ENCODE results near the gene MTHFSD. TPM values are rescaled to one million over a fixed set of nuclear protein-coding genes. Genes with fewer than 3 reads are reported as not detected.

The MTHFSD gene
- total RNA-seq, 1 experiment from 2014 or later: 15.7 TPM

DNA sequence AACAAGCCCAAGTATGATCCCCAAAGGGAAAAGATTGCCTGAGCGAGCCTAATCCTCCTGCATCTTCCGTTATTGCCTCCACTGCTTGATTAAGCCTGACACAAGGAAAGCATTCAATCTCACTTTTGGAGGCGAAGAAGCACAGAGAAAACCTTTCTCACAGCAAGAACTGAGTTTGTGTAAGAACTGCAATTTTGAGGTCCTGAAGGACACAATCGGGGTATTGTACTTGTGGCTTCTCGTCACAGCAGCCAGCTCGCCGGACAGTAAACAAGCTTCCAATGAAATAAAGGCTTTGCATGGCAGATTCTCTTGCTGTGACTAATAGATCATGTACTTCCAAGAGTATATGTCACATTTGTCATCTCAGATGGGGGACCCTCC, 63.4 kb downstream of the MTHFSD start:
- H3K9me3 Mint-ChIP-seq: no peaks in the 10 kb centered on the region
- TF ChIP-seq, protein P1, sequence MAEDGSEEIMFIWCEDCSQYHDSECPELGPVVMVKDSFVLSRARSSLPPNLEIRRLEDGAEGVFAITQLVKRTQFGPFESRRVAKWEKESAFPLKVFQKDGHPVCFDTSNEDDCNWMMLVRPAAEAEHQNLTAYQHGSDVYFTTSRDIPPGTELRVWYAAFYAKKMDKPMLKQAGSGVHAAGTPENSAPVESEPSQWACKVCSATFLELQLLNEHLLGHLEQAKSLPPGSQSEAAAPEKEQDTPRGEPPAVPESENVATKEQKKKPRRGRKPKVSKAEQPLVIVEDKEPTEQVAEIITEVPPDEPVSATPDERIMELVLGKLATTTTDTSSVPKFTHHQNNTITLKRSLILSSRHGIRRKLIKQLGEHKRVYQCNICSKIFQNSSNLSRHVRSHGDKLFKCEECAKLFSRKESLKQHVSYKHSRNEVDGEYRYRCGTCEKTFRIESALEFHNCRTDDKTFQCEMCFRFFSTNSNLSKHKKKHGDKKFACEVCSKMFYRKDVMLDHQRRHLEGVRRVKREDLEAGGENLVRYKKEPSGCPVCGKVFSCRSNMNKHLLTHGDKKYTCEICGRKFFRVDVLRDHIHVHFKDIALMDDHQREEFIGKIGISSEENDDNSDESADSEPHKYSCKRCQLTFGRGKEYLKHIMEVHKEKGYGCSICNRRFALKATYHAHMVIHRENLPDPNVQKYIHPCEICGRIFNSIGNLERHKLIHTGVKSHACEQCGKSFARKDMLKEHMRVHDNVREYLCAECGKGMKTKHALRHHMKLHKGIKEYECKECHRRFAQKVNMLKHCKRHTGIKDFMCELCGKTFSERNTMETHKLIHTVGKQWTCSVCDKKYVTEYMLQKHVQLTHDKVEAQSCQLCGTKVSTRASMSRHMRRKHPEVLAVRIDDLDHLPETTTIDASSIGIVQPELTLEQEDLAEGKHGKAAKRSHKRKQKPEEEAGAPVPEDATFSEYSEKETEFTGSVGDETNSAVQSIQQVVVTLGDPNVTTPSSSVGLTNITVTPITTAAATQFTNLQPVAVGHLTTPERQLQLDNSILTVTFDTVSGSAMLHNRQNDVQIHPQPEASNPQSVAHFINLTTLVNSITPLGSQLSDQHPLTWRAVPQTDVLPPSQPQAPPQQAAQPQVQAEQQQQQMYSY (CRISPR knock-in tag; IDR thresholded peaks at IDR 0.05): no peak
- no peak for TF ChIP-seq FOXP1 (CRISPR knock-in tag; IDR thresholded peaks at IDR 0.05; ENCODE audit: borderline replicate concordance)
- no peak overlapping the region for H3K27ac Mint-ChIP-seq
- DNase-seq (ENCODE audit: low spot score) (no peak), ATAC-seq (no peak)
- H3K4me1 Mint-ChIP-seq: peaks cover 19% of the 10 kb centered on the region
- CTCF ChIA-PET: interaction anchor here (3.1 kb wide), 1 partner anchor 151 kb away, joined by 12 read pairs; no protein-coding TSS in a partner anchor
- H3K27me3 Mint-ChIP-seq (ENCODE audit: low read depth): peaks cover 87% of the 10 kb centered on the region
- POLR2A ChIA-PET: no interaction called here
- H3K36me3 Mint-ChIP-seq: no peaks in the 10 kb centered on the region
- H3K4me3 Mint-ChIP-seq: no peak overlapping the region

DNA sequence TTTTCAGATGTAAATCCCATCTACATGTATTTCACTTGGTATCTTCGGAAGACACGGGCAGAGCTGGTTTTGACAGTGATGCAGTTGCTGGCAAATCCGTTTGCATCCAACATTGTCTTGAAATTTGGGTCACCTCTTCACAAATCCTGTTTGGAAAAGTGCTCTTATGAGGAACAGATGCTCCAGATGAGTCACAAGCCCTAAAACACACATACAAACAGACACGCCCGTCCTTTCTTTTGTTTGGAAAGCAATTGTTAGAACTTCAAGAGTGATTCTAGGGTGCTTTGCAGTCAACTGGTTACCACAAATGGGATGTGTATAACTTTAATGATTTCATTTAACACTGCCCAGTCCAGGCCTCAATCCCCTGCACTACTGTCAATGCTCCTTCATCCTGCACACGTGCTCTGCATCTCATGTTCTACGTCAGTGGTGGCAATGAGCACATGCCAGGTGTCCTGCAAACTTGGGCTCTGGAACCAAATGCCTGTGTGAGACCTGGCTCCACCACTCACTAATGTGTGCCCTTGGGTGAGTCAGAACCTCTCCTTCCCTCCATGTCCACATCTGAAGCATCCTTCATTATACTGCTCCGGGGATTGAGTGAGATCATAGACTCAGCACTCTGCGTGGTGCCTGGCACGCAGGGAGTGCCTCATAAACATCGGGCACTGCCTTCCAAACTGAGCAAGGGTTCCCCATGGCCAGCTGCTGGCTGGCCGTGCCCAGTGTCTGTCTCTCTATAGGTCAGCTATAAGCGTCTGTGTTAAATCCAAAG, 64.0 kb downstream of the MTHFSD start:
- H3K27ac Mint-ChIP-seq: no peak overlapping the region
- no peak for ATAC-seq
- H3K27me3 Mint-ChIP-seq (ENCODE audit: low read depth): peaks cover 86% of the 10 kb centered on the region
- no peak for DNase-seq (ENCODE audit: low spot score)
- H3K36me3 Mint-ChIP-seq: no peaks in the 10 kb centered on the region
- no peaks in the 10 kb centered on the region for H3K9me3 Mint-ChIP-seq
- ChIA-PET CTCF (no interaction called here), POLR2A (no interaction called here)
- TF ChIP-seq, protein P2, sequence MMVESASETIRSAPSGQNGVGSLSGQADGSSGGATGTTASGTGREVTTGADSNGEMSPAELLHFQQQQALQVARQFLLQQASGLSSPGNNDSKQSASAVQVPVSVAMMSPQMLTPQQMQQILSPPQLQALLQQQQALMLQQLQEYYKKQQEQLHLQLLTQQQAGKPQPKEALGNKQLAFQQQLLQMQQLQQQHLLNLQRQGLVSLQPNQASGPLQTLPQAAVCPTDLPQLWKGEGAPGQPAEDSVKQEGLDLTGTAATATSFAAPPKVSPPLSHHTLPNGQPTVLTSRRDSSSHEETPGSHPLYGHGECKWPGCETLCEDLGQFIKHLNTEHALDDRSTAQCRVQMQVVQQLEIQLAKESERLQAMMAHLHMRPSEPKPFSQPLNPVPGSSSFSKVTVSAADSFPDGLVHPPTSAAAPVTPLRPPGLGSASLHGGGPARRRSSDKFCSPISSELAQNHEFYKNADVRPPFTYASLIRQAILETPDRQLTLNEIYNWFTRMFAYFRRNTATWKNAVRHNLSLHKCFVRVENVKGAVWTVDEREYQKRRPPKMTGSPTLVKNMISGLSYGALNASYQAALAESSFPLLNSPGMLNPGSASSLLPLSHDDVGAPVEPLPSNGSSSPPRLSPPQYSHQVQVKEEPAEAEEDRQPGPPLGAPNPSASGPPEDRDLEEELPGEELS (CRISPR knock-in tag; IDR thresholded peaks at IDR 0.05): no peak
- TF ChIP-seq, protein P3, sequence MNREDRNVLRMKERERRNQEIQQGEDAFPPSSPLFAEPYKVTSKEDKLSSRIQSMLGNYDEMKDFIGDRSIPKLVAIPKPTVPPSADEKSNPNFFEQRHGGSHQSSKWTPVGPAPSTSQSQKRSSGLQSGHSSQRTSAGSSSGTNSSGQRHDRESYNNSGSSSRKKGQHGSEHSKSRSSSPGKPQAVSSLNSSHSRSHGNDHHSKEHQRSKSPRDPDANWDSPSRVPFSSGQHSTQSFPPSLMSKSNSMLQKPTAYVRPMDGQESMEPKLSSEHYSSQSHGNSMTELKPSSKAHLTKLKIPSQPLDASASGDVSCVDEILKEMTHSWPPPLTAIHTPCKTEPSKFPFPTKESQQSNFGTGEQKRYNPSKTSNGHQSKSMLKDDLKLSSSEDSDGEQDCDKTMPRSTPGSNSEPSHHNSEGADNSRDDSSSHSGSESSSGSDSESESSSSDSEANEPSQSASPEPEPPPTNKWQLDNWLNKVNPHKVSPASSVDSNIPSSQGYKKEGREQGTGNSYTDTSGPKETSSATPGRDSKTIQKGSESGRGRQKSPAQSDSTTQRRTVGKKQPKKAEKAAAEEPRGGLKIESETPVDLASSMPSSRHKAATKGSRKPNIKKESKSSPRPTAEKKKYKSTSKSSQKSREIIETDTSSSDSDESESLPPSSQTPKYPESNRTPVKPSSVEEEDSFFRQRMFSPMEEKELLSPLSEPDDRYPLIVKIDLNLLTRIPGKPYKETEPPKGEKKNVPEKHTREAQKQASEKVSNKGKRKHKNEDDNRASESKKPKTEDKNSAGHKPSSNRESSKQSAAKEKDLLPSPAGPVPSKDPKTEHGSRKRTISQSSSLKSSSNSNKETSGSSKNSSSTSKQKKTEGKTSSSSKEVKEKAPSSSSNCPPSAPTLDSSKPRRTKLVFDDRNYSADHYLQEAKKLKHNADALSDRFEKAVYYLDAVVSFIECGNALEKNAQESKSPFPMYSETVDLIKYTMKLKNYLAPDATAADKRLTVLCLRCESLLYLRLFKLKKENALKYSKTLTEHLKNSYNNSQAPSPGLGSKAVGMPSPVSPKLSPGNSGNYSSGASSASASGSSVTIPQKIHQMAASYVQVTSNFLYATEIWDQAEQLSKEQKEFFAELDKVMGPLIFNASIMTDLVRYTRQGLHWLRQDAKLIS (CRISPR knock-in tag; IDR thresholded peaks at IDR 0.05; ENCODE audit: borderline replicate concordance): no peak
- TF ChIP-seq, protein P4, sequence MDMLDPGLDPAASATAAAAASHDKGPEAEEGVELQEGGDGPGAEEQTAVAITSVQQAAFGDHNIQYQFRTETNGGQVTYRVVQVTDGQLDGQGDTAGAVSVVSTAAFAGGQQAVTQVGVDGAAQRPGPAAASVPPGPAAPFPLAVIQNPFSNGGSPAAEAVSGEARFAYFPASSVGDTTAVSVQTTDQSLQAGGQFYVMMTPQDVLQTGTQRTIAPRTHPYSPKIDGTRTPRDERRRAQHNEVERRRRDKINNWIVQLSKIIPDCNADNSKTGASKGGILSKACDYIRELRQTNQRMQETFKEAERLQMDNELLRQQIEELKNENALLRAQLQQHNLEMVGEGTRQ (CRISPR knock-in tag; IDR thresholded peaks at IDR 0.05): no peak
- TF ChIP-seq, protein P5, sequence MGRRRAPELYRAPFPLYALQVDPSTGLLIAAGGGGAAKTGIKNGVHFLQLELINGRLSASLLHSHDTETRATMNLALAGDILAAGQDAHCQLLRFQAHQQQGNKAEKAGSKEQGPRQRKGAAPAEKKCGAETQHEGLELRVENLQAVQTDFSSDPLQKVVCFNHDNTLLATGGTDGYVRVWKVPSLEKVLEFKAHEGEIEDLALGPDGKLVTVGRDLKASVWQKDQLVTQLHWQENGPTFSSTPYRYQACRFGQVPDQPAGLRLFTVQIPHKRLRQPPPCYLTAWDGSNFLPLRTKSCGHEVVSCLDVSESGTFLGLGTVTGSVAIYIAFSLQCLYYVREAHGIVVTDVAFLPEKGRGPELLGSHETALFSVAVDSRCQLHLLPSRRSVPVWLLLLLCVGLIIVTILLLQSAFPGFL (CRISPR knock-in tag; IDR thresholded peaks at IDR 0.05; ENCODE audit: borderline replicate concordance): no peak
- TF ChIP-seq, protein P6, sequence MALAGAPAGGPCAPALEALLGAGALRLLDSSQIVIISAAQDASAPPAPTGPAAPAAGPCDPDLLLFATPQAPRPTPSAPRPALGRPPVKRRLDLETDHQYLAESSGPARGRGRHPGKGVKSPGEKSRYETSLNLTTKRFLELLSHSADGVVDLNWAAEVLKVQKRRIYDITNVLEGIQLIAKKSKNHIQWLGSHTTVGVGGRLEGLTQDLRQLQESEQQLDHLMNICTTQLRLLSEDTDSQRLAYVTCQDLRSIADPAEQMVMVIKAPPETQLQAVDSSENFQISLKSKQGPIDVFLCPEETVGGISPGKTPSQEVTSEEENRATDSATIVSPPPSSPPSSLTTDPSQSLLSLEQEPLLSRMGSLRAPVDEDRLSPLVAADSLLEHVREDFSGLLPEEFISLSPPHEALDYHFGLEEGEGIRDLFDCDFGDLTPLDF (CRISPR knock-in tag; IDR thresholded peaks at IDR 0.05): no peak
- TF ChIP-seq, protein P7, sequence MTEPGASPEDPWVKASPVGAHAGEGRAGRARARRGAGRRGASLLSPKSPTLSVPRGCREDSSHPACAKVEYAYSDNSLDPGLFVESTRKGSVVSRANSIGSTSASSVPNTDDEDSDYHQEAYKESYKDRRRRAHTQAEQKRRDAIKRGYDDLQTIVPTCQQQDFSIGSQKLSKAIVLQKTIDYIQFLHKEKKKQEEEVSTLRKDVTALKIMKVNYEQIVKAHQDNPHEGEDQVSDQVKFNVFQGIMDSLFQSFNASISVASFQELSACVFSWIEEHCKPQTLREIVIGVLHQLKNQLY (CRISPR knock-in tag; IDR thresholded peaks at IDR 0.05): no peak
- TF ChIP-seq NFE2L1 (CRISPR knock-in tag; IDR thresholded peaks at IDR 0.05): no peak
- TF ChIP-seq, protein P8, sequence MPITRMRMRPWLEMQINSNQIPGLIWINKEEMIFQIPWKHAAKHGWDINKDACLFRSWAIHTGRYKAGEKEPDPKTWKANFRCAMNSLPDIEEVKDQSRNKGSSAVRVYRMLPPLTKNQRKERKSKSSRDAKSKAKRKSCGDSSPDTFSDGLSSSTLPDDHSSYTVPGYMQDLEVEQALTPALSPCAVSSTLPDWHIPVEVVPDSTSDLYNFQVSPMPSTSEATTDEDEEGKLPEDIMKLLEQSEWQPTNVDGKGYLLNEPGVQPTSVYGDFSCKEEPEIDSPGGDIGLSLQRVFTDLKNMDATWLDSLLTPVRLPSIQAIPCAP (CRISPR knock-in tag; IDR thresholded peaks at IDR 0.05): no peak
- no peak for TF ChIP-seq ZNF263 (CRISPR knock-in tag; IDR thresholded peaks at IDR 0.05; ENCODE audit: low read depth)
- no peak overlapping the region for H3K4me3 Mint-ChIP-seq
- peaks cover 16% of the 10 kb centered on the region for H3K4me1 Mint-ChIP-seq

Data from WTC11 (cell line).